HG02588 (cell line): Measurements from ENCODE around the gene AMPH.

Experiments
- ATAC-seq: cut with Tn5 transposase; IDR thresholded peaks from one replicate; pipeline ENCODE4 v1.9.1; 2021; ENCODE audit warnings: mild to moderate bottlenecking, moderate library complexity; ENCODE audit not compliant: unreplicated experiment

AMPH gene

DNA sequence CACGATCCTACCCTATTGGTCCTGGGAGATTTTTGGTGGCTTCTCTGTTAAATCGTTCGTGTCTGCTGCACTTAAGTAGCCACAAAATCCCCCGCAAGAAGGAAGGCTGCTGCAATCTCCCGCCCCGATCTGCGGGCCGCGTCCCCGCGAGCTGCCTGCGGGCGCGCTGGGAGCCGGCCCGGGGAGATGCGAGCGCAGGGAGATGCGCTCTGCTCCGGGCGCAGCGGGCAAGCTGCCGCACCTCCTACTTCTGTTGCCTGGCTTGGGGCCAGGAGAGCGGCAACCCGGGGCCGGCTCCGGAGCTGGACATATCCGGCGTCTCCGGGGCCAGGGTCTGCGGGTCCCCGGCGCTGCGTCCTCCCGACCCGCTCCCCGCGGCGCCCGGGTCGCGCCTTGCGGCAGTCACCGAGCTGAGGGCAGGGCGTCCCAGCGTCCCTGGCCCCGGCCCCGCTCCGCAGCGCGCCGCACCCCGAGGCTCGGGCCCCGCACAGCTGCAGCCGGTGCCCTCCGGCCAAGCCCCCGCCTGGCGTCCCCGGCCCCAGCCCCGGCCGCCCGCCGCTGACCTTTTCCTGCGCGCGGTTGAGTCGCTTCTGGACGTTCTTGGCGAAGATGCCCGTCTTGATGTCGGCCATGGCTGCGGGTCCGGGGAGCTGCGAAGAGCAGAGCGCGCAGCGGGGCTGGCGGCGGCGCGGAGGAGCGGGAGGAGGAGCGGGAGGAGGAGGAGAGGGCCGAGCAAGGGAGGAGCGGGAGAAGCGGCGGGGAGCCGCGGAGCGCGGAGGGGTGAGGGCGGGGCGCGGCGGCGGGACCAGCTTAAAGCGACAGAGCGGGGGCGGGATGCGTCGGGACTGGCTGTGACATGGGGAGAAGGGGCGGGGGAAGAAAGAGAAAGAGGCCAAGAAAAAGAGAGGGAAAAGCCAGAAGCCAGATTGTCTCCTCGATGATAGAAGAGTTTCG lies at the start of gene AMPH:
TSS of gene AMPH (minus strand) at position 654 of the 954 bp plus-strand sequence. CDS start at position 632, 22 bp downstream.
- no peak for ATAC-seq

DNA sequence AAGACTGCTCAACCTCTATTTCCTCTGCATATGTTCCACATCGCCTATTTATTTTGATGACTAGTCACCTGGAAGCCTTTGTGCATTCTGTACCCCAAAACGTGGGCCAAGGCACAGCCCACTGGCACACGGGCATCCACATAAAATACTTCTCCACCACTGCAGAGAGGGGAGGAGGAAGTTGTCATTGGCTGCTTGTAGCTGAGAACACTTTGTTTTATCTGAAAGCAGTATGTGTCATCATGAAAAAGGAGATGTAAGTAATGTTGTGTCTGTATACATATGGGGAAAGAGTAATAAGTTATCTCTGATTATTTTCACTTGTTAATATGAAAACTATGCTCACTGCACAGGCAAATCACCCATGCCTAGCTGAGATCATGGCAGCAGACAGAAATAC lies 48.2 kb upstream of the AMPH start:
- ATAC-seq = no peak

DNA sequence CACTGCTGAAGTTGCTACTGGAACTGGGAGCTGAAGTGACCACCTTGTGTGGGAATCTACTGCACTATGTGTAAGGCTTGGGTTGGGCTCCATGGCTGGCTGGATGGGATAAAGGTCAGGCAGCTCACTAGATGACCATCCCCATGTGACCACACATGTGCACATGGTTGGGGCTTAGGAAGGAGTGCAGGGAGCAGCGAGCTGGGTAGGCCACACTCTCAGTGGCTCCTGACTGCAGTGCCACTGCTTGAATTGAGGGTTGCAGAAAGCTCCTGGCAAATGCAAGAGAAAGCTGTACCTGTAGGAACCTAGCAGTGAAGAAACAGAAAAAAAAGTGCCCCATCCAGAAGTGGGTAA lies 47.5 kb upstream of the AMPH start:
- no peak for ATAC-seq

DNA sequence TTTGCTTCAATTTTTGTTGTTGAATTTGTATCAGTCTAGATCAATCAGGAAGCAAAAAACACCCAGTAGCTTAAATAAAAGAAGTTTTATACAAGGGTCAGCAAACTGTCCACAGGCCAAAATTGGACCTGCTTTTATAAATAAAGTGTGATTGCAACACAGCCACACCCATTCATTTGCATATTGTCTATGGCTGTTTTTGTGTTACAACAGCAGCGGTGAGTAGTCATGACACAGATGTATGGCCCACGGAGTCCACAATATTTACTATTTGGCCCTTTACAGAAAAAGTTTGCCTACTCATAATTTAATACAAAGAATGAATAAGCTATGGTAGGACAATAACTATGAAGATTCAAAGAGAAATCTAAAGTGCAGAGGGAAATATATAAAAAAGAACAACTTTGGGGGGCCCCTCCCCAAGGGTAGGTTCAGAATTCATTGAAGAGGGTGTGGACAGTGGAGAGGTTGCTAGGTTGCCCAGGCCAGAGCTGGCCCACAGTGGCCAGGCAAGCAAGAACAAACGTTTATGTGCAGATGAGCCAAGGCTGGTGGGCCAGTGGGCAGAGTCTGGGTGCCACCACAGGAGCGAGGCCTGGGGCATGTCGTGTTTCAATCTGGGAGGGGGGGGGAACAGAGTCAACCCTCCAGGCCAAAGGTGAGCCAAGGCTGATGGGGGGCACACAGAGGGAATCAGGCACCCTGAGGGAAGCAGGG lies 47.0 kb upstream of the AMPH start:
- ATAC-seq = no peak

DNA sequence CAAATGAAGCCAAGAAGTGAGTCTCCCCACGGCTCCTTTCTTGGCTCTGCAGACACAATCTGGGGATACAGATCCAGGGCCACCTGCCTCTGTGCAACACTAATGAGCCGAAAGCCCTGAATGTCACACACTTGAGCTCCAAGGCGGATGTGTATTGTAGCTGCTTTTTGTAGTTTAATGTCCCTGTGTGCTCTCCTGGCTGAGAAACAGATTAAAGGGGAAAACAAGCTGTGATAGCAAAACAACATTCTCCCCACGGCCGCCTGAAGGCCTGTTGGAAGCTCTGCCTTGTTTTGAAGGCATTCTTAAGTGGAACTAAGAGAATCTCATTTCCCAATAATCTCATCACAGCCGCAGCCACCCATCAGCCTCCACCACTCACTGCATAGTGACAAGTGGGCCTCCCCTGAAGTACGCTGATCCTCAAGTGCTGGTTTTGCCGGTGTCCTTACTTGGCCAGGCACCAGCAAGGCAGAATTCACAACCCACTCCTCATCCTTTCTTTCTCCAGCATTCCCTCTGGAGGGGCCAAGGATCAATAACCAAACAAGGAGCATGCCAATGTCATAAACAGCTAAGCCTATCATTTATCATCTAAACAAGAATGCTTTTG lies 44.4 kb upstream of the AMPH start:
- no peak for ATAC-seq

DNA sequence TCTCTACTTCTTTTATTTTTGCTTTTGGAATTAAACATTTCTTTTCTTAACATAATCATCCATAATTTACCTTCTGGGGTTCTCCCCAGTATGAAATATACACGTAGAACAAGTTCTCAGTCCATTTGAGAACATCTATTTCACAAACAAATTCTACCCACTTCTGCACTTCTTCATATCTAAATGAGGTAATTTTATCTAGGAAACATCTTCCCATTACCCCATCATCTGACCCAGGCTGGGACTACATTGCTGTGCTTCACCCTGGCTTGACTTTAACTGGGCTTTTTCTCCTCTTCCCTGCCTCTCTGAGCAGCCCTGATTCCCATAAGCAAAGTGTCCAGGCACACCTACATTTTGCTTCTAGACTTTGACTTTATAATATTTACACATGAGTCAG lies 43.3 kb upstream of the AMPH start:
- ATAC-seq = no peak

DNA sequence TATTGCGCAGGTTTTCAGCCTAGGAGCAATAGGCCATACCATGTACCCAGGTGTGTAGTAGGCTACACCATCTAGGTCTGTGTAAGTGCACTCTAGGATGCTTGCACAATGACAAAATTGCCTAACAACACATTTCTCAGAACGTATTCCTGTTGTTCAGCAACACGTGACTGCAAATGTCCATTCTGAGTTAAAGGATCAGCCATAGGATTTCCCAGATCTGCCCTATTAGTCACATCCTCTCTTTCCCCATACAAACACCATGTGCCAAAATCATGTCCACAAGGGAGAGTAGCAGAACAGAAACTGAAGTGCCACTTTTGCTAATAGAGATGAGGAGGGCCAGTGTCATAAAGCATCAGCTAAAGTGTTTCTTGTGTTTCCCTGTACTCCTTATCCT lies 42.6 kb upstream of the AMPH start:
- ATAC-seq = no peak

DNA sequence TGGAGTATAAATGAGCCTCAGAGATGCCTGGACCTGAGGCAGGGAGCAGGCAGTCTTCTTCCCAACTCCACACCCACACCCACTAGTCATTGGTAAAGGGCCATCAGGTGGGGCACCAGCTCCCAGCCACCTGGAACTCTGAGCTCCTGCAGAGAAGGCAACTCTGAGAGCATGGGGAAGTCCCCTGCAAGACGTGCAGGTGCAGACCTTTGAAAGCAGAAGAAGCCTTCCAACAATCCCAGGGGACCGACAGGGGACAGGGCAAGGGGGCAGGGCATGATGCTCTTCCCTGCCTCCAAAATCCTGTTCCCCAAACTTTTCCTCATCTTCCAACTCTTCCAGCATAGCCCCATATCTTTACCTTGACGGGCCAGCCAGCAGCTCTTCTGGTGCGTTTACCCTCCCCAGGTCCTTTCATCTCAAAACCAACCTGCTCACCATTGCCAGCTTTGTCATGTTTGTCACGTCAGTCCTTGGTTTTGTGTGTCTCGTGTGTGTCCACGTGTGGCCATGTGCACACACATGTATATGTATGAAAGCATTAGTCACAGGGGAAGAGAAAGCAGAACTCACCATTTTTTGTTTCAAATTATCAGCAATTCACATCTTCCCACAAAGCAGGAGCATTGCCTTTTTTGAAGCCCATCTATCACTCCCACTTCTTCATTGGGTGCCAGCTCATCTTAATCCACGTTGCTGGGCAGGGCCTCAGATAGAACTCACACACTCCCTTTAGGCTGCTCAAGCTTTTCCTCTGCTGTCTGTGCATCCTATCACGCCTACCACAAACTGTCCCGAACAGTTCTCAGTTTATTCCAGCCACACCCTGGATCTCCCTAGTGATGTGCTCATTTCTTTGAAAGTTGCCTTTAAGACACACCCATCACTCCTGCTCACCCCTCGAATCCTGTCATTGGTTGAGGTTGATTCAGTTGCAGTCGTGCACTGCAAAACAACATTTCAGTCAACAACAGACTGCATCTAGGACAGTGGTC lies 41.0 kb upstream of the AMPH start:
- no peak for ATAC-seq

DNA sequence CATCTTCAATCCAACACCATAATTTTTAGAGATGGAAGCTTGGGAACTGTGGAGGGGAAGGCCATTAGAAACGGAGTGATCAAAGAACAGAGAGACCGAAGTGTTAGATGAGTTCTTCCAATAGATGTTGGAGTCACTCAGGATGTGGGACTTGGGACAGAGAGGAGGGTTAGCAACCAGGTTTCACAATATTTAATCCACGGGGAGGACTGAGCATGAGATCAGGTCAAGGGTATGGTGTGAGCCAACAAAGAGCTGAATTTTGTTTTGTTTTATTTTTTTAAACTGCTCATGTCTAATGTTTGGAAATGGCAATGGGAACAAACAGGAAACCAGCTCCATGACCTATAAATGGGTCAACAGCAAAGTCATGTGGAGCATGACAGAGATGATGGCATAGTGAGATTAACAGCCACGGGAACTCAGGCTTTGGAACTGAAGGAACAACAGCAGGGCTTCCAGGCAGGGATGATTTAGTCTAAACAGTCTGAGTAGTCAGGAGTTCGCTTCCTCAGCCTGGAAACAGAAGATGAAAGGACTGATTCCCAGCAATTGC lies 38.9 kb upstream of the AMPH start:
- ATAC-seq = no peak

DNA sequence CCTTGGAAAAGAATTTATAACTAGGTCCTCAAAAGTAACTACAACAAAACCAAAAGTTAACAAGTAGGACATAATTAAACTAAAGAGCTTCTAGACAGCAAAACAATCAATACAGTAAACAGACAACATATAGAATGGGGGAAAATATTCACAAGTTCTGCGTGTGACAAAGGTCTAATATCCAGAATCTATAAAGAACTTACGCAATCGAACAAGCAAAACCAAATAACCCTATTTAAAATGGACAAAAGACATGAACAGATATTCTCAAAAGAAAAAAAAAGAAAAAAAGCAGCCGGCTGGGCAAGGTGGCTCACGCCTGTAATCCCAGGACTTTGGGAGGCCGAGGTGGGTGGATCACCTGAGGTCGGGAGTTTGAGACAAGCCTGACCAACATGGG lies 33.8 kb upstream of the AMPH start:
- ATAC-seq = no peak

DNA sequence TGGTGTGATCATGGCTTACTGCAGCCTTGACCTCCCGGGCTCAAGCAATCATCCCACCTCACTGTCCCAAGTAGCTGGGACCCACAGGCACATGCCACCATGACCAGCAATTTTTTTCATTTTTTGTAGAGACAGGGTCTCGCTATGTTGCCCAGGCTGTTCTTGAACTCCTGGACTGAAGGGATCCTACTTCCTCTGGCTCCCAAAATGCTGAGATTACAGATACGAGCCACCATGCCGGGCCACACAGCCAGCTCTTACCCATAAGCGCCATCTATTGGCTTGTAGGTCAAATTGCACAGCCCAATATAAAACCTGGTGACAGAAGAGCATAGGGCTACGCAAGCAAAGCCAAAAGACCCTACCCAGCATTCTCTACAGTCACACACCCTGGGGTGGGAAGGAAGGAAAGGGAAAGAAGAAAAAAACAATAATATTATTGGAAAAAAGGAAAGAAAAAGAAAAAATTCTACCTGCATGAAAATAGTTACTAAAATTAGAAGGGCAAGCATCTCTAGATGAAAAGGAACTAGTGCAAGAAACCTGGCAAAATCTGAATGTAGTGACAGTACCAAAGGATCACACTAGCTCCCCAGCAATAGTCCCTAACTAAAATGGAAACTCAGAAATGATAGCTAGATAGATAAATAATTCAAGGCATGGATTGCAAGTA lies 29.4 kb upstream of the AMPH start:
- ATAC-seq = no peak

DNA sequence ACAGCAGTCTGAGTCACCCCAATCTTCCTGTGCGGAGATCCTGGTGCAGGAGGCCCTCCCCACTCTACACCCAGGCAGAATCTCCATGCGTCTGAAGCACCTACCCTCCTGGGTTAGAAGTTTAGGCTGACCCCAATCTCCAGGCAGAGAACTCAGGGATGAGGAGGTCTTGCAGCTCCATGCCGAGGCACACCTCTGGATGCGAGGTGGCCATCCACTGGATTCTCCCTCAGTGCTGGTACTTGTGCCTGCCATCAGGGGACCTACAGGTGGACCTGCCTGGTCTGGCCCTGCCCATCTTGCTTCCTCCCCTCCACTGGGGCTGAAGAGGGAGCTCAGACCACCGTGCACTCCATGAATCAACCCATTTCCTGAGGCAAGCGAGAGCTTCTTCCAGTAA lies 28.8 kb upstream of the AMPH start:
- no peak for ATAC-seq

DNA sequence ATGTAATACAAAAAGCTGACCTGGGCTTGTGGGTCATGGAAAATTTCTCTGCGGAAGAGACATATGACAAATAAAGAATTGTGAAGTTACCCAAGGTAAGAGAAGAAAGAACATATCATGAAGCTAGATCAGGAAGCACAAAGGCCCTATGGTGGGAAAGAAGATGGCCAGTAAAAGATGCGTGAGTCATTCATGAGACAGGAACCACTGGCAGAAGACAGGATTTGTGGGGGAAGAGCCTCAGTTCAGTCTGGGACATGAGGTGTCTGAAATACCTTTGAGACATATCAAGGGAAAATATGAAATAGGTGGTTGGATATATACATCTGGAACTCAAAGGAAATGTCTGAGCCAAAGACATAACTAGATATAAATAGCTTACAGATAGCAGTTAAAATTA lies 27.7 kb upstream of the AMPH start:
- ATAC-seq = no peak

DNA sequence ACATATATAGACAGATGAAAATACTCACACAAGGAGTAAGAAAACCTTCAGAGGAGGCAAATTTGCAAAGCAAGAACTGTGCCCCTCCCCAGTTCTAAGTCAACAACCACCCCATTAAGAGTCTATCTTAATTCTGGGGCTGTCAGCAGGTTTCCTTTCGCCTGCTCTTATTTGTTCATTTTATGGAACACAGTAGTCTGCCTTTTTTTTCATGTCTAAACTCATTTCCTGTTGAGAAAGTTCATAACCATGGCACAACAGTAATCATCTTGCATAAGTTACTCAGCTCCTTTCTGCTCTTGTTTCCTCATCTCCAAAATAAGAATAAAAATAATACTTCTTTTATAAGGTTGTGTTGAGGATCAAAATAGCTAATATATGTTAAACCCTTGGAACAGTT lies 25.8 kb upstream of the AMPH start:
- ATAC-seq = no peak

DNA sequence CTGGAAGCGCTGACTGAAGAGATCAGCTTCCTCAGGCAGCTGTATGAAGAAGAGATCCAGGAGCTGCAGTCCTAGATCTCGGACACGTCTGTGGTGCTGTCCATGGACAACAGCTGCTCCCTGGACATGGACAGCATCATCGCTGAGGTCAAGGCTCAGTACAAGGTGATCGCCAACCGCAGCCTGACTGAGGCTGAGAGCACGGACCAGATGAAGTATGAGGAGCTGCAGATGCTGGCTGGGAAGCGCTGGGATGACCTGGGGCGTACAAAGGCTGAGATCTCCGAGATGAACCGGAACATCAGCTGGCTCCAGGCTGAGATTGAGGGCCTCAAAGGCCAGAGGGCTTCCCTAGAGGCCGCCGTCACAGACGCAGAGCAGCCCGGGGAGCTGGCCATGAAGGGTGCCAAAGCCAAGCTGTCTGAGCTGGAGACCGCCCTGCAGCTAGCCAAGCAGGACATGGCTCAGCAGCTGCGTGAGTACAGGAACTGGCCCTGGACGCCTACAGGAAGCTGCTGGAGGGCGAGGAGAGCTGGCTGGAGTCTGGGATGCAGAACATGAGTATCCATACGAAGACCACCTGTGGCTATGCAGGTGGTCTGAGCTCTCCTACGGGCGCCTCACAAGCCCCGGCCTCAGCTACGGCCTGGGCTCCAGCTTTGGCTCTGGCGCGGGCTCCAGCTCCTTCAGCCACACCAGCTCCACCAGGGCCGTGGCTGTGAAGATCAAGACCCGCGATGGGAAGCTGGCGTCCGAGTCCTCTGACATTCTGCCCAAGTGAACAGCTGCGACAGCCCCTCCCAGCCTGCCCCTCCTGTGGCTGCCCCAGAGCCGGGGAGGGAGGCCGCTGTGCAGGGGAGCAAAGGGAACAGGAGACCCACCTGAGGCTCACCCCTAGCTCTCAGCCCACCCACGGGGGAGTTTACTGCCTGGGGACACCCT lies 24.9 kb upstream of the AMPH start:
- no peak for ATAC-seq

DNA sequence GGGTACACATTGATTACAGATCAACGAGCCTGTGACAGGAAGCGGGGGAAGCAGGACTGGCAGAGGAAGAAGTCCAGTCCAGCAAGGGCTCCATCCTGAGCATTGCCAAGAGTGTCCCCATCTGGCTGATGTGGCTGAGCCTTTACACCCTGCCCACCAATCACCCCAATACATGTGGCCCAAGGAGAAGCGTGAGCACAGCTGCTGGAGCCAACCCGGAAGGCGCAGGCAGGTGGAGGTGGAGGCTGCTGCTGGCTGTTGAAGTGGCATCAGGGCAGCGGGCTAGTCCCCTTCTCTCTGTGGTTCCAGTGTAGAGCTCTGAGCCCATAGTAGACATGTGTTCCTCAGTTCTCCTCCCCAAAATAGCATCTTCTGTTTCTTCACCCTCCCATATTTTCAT lies 6.8 kb upstream of the AMPH start:
- no peak for ATAC-seq

DNA sequence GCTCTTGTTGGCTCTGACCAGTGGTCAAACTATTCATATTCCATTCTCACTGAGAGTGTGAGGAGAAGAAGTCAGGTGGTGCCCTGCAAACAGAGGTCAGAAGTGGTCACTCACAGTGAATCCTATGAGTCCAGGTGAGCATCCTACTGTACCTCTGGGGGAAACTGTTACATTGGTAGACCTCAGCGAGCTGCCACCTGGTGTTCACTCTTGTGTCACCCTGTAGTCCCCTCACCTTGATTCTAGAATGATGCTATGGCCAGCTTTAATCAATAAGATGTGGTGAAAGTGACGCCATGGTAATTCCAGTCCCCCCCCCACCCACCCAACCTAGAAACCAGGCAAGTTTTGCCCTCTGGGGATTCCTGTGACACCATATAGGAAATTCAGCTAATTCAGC lies 1.2 kb upstream of the AMPH start:
- no peak for ATAC-seq

DNA sequence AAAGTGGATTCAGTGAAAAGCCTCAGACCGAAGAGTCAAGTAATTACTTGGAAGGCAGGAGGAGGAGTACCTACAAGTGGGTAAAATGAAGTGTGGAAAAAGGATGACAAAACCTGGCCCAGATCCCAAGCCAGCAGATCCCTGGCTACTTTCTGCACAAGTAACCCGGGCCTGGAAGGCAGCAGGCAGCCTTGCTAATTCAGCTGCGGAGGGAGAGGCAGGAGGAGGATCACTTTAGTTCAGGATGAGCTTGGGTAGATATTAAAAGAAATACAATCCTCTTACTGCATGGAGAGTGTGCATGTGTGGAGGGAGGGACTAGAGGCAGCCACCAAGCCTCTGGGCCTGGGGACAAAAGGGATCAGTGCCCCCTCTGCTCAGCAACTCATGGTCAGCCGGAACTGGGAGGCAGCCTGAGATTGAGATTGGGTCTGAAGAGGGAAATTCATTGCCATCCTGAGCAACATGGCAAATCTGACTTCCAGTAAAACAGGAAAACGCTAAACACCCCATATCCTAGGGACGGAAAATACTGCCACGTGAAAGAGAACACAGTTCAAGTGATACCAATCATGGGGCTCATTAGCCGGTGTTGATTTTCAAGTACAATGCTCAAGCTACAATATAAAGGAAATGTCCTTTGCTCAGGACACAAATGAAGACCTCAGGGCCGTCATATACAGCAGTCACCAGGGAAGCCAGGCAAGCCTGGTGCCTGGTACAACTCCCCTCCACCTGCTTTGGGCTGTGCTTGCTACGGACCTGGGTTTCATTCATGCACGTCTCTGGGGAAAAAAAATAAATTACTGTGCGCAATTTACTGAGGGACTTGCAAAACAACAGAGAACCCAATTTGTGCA lies 1.3 kb downstream of the AMPH start:
- no peak for ATAC-seq
